ENCODE data around the gene H3-3A.
"Not testable (repeated sequence)": the region's sequence is repeated elsewhere in the genome, so short reads cannot be mapped to it uniquely, and the experiment has no call there.

Gene H3-3A

GRCh38 chr1:226085675-226086285 is 23.3 kb downstream of the H3-3A start:
- DNase-seq (ENCODE audit: low read depth) = no peak

- no peak for DNase-seq (ENCODE audit: low read depth)
These were observed 24.3 kb downstream of the H3-3A start for GRCh38 chr1:226086776-226087175.

GRCh38 chr1:226091461-226091860 is 28.9 kb downstream of the H3-3A start:
- DNase-seq (ENCODE audit: low read depth) = no peak

- DNase-seq (ENCODE audit: low read depth) = not testable (repeated sequence)
These were observed 29.7 kb downstream of the H3-3A start for GRCh38 chr1:226092048-226092820.

GRCh38 chr1:226092965-226093364 is 30.4 kb downstream of the H3-3A start:
- DNase-seq (ENCODE audit: low read depth) = no peak

GRCh38 chr1:226093621-226094020 is 31.1 kb downstream of the H3-3A start:
- no peak for DNase-seq (ENCODE audit: low read depth)

GRCh38 chr1:226094451-226094850 is 31.9 kb downstream of the H3-3A start:
- DNase-seq (ENCODE audit: low read depth) = no peak

GRCh38 chr1:226095286-226095685 is 32.8 kb downstream of the H3-3A start:
- DNase-seq (ENCODE audit: low read depth) = no peak

- DNase-seq (ENCODE audit: low read depth) = no peak
These were observed 35.5 kb downstream of the H3-3A start for GRCh38 chr1:226097866-226098625.

- no peak for DNase-seq (ENCODE audit: low read depth)
These were observed 36.6 kb downstream of the H3-3A start for GRCh38 chr1:226098870-226099835.

- DNase-seq (ENCODE audit: low read depth) = no peak
These were observed 38.2 kb downstream of the H3-3A start for GRCh38 chr1:226100436-226101391.

GRCh38 chr1:226104671-226105121 is 42.2 kb downstream of the H3-3A start:
- DNase-seq (ENCODE audit: low read depth) = no peak

GRCh38 chr1:226107471-226108460 is 45.2 kb downstream of the H3-3A start:
- no peak for DNase-seq (ENCODE audit: low read depth)

GRCh38 chr1:226108935-226109828 is 46.7 kb downstream of the H3-3A start:
- no peak for DNase-seq (ENCODE audit: low read depth)

- DNase-seq (ENCODE audit: low read depth) = peak; percentile 59
These were observed 47.3 kb downstream of the H3-3A start for GRCh38 chr1:226109829-226110248.

GRCh38 chr1:226110249-226111097 is 48.0 kb downstream of the H3-3A start:
- DNase-seq (ENCODE audit: low read depth) = no peak
